ENCODE measurements around the gene DST. TPM values are rescaled to one million over a fixed set of nuclear protein-coding genes. Genes with fewer than 3 reads are reported as not detected.

DST gene
- polyA plus RNA-seq, 6 donors from 2014 or later = 0.24 TPM; not detected in 5

DNA sequence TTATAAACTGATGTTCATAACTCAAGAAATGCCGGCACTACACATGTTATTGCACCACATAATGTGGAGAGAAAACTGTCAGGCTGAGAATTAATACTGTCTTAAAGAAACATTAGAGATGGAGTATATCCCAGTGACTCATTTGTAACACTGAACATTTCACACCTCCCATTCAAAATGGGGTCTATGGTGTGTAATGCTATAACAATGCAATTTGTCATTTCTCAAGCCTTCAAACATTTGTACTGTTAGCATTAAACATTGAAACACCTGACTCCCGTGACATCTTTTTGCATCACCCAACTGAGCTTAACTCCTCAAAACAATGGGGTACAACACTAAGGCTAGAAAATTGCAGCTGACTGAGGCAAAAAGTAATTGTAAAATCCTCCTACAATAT lies 151.7 kb downstream of the DST start:
- DNase-seq = no peak
- no peaks in the 10 kb centered on the region for H3K4me1 Mint-ChIP-seq
- no peak overlapping the region for H3K4me3 Mint-ChIP-seq
- no peaks in the 10 kb centered on the region for H3K27me3 Mint-ChIP-seq
- H3K36me3 Mint-ChIP-seq = no peaks in the 10 kb centered on the region
- no peak for ATAC-seq (ENCODE audit: low read depth in 2 of 2)
- H3K27ac Mint-ChIP-seq = no peak overlapping the region
- no peaks in the 10 kb centered on the region for H3K9me3 Mint-ChIP-seq

DNA sequence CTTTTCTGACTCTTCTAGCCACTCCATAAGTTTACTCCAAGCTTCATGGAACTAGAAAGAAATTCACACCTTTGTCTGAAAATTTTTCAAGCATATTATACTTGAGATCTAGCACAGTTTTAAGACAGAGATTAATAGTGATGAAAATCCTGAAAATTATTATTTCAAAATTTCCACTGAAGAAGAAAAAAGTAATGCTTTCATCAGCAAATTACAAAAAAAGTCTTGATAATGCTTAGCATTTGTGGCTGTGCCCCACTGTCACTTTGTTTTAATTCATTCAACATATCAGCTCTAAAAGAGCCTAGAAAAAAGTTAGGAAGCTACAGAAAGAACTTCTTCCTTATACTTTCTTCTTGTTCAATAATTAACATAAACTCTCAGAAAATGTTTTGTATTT lies 153.1 kb downstream of the DST start:
- Mint-ChIP-seq H3K27me3 (no peaks in the 10 kb centered on the region), H3K27ac (no peak overlapping the region), H3K9me3 (no peaks in the 10 kb centered on the region), H3K4me1 (no peaks in the 10 kb centered on the region), H3K4me3 (no peak overlapping the region), H3K36me3 (no peaks in the 10 kb centered on the region)
- DNase-seq (no peak), ATAC-seq (ENCODE audit: low read depth in 2 of 2) (no peak)

DNA sequence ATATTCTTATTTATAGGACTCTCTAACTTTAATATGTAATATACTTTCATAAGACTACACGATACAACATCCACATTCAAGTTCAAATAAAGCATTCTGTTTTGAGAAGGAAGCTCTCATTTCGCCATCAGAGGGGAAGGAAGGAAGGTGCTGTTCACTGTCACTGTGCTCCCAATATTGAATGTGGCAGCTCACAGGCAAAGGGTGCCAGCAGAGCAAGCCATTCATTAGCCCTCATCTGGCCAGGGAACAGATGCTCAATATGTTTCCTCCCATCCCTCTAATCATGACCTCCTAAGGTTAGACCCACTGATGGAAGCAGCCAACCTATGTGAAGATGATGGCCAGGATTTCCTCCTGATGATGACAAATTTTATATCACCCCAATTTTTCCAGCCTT lies 154.4 kb downstream of the DST start:
- Mint-ChIP-seq H3K27ac (no peak overlapping the region), H3K36me3 (no peaks in the 10 kb centered on the region), H3K4me1 (no peaks in the 10 kb centered on the region), H3K9me3 (no peaks in the 10 kb centered on the region), H3K27me3 (no peaks in the 10 kb centered on the region), H3K4me3 (no peak overlapping the region)
- ATAC-seq (ENCODE audit: low read depth in 2 of 2) (no peak), DNase-seq (no peak)

DNA sequence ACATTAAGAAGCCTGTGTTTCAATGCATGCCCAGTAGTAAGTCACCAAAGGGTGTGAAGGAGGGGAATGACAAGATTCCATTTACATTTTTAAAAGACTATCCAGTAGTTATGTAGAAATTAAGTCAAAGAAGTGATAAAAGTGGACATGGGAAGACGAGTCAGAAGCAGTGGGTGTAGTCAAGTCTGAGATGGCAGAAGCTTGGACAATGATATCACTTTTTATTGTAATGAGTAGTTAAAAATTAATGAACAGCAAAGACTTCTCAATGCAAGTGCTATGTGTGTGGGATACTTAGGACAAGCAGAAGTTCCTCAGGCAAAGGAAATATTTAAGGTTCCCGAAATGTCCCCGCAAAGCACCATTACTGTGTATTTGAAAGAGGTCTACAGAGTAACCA lies 156.0 kb downstream of the DST start:
- DNase-seq (no peak), ATAC-seq (ENCODE audit: low read depth in 2 of 2) (no peak)
- Mint-ChIP-seq H3K4me1 (no peaks in the 10 kb centered on the region), H3K27me3 (no peaks in the 10 kb centered on the region), H3K4me3 (no peak overlapping the region), H3K36me3 (no peaks in the 10 kb centered on the region), H3K27ac (no peak overlapping the region), H3K9me3 (no peaks in the 10 kb centered on the region)

DNA sequence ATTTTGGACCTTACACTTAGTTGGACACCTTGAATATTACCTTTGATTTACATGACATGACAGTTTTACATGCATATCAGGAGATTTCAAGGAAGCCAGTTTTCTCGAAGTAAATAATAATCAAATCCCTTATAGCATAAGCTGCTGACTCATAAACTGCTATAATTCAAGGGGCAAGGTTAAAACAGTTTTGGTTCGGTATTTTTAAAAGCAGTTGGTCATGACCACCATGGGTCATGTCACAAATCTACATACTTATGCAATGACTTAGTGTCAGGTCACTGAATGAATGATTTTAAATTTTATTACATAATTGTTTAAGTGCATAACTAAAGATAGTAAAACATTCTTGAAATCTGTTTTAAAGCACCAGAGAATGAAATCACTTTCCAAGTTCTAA lies 158.0 kb downstream of the DST start:
- ATAC-seq (ENCODE audit: low read depth in 2 of 2) = no peak
- Mint-ChIP-seq H3K4me3 (no peak overlapping the region), H3K36me3 (no peaks in the 10 kb centered on the region), H3K9me3 (peaks cover 0 to 4% (median 0%) of the 10 kb centered on the region in 7 donors), H3K27me3 (no peaks in the 10 kb centered on the region), H3K4me1 (no peaks in the 10 kb centered on the region), H3K27ac (no peak overlapping the region)
- no peak for DNase-seq

DNA sequence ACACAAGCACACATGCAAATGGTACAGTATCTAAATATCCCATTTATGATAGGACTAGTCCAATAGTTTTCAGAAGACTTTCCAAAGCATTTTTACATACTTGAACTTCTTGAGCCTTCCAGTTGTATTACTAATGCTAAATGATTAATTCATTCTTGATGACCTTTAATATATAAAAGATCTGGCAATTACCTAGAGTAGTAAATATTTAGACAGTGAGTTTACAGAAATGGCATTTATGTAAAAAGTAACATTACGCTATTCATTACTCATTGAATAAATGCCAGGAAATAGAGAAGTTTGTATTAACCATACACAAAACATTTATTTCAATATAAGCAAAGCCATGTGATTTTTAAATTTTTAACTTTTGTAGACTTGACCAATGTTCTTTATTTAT lies 158.8 kb downstream of the DST start:
- H3K27me3 Mint-ChIP-seq = no peaks in the 10 kb centered on the region
- H3K4me3 Mint-ChIP-seq = no peak overlapping the region
- H3K27ac Mint-ChIP-seq = no peak overlapping the region
- H3K4me1 Mint-ChIP-seq = no peaks in the 10 kb centered on the region
- ATAC-seq (ENCODE audit: low read depth in 2 of 2) (no peak), DNase-seq (no peak)
- H3K9me3 Mint-ChIP-seq = peaks cover 0 to 11% (median 2%) of the 10 kb centered on the region in 7 donors
- no peaks in the 10 kb centered on the region for H3K36me3 Mint-ChIP-seq

DNA sequence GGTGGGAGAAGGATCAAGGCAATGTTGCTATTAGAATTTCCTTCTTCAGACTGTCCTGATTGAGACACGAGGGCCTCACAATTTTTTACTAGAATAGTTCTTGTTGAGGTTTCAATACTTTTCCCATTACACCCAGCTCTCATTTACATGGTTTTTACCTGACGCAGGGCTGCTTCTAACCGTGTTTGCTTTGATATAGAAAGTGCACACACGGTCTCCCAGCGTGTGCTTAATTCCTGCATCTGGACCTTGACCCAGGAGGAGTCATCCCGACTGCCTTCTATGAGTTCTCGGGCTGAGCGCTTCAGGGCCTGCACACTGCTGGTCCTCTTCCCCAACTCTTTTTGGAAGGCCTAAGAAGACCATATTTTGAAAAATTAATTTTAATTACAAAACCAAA lies 160.2 kb downstream of the DST start:
- ATAC-seq (ENCODE audit: low read depth in 2 of 2) (no peak), DNase-seq (no peak)
- H3K27ac Mint-ChIP-seq = no peak overlapping the region
- no peaks in the 10 kb centered on the region for H3K4me1 Mint-ChIP-seq
- H3K9me3 Mint-ChIP-seq = peaks cover 0 to 21% (median 6%) of the 10 kb centered on the region in 7 donors
- no peaks in the 10 kb centered on the region for H3K27me3 Mint-ChIP-seq
- H3K4me3 Mint-ChIP-seq = no peak overlapping the region
- H3K36me3 Mint-ChIP-seq = no peaks in the 10 kb centered on the region

DNA sequence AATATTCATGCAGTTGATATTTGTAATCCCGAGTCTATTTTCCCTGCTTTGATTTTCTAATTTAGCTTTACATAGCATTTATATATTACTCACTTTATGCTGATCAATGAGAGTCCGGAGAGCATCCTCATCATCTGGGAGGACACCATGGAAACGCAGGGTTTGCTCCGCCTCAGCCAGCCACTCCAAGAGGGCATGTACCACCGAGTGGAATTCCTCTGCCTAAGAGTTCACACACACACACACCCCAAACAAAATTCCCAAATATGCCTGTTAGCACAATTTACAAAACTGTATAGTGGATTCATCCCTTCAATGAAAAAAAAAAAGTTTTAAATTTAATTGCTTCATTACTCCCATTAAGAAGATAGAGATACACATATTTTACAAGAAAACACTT lies 160.7 kb downstream of the DST start:
- no peaks in the 10 kb centered on the region for H3K36me3 Mint-ChIP-seq
- H3K4me3 Mint-ChIP-seq = no peak overlapping the region
- ATAC-seq (ENCODE audit: low read depth in 2 of 2) (no peak), DNase-seq (no peak)
- no peak overlapping the region for H3K27ac Mint-ChIP-seq
- H3K27me3 Mint-ChIP-seq = no peaks in the 10 kb centered on the region
- H3K9me3 Mint-ChIP-seq = peaks cover 0 to 21% (median 6%) of the 10 kb centered on the region in 7 donors
- no peaks in the 10 kb centered on the region for H3K4me1 Mint-ChIP-seq

DNA sequence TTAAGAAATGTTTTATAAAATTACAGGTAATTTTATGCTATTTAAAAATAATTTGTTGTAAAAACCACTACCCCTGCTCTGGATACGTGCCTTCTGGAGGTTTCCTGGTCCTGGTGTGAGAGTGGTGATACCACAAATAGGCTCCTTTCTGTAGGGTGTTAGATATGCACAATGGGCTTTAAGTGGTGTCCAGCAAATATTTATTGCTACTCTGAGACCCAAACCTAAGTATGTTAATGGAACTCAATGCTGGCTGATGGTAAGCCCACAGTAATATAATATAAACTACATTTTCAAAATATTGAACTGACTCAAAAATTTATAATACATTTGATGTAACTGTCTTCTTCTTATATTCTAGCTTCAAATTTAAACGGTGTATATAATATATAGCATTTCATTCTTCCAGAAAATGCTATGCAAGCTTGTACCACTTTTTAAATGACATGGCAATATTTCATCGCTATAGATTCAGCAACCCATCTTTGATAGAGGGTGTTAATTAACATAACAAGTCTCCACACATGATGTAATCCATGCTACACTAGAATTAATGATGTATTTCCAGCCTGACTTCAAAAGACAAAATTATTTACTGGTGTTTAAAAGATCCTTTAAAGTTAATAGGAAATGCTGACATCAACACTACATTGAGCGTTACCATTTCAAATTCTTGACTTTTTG lies 161.9 kb downstream of the DST start:
- Mint-ChIP-seq H3K9me3 (peaks cover 0 to 21% (median 6%) of the 10 kb centered on the region in 7 donors), H3K4me1 (no peaks in the 10 kb centered on the region), H3K36me3 (no peaks in the 10 kb centered on the region), H3K4me3 (no peak overlapping the region), H3K27ac (no peak overlapping the region), H3K27me3 (no peaks in the 10 kb centered on the region)
- ATAC-seq (ENCODE audit: low read depth in 2 of 2) = no peak
- no peak for DNase-seq

DNA sequence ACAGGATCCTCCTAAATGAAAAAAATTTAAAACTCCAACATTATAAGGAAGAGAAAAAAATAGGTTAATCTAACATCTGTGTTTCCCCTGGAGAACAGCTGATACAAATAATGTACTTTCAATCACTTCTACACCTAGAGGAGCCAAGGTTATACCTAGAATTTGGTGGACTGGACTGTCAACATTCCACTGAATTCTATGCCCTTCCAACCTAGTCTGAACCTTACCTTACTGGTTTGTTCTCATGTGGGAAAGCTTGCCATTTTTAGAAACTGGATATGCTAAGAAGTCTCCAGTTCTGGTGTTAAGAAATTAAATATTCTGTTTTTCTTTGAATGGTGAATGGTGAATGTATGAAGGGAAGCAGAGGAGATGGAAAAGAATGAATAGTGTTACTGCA lies 162.4 kb downstream of the DST start:
- ATAC-seq (ENCODE audit: low read depth in 2 of 2) (no peak), DNase-seq (no peak)
- Mint-ChIP-seq H3K36me3 (no peaks in the 10 kb centered on the region), H3K27me3 (no peaks in the 10 kb centered on the region), H3K9me3 (peaks cover 0 to 21% (median 6%) of the 10 kb centered on the region in 7 donors), H3K4me3 (no peak overlapping the region), H3K4me1 (no peaks in the 10 kb centered on the region), H3K27ac (no peak overlapping the region)

DNA sequence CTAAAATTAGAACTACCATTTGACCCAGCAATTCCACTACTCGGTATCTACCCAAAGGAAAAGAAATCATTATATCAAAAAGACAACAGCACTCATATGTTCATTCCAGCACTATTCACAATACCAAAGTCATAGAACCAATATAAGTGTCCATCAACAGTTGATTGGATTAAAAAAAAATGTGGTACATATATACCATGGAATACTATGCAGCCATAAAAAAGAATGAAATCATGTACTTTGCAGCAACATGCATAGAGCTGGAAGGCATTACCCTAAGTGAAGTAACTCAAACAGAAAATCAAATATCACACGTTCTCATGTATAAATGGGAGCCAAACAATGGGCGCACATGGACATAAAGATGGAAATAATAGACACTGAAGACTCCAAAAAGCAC lies 163.3 kb downstream of the DST start:
- peaks cover 0 to 21% (median 6%) of the 10 kb centered on the region in 7 donors for H3K9me3 Mint-ChIP-seq
- H3K4me3 Mint-ChIP-seq = no peak overlapping the region
- ATAC-seq (ENCODE audit: low read depth in 2 of 2) (no peak), DNase-seq (no peak)
- no peaks in the 10 kb centered on the region for H3K27me3 Mint-ChIP-seq
- no peak overlapping the region for H3K27ac Mint-ChIP-seq
- H3K4me1 Mint-ChIP-seq = no peaks in the 10 kb centered on the region
- H3K36me3 Mint-ChIP-seq = no peaks in the 10 kb centered on the region

DNA sequence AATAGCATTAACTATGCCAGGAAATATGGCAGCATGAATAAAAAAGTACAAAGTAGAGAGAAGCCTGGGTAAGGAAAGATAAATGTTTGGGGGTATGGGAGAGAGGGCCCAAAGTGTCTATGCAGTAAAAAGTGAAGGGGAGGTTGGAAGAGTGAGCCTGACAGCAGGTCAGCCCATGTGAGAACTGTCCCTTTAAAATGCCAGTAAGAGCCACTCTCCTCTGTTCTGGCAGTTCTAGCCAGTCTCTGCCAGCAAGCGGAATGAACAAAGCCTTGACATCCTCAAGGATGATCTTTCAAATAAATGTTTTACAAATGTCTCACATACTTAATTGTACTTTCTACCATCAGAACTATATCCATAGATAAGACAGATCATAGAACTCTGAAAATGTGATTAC lies 164.5 kb downstream of the DST start:
- ATAC-seq (ENCODE audit: low read depth in 2 of 2) = no peak
- Mint-ChIP-seq H3K27ac (peak overlapping the region in 1 of 6 donors; percentile 84), H3K4me3 (no peak overlapping the region), H3K27me3 (no peaks in the 10 kb centered on the region), H3K4me1 (no peaks in the 10 kb centered on the region), H3K9me3 (peaks cover 0 to 21% (median 6%) of the 10 kb centered on the region in 7 donors), H3K36me3 (no peaks in the 10 kb centered on the region)
- DNase-seq = no peak

DNA sequence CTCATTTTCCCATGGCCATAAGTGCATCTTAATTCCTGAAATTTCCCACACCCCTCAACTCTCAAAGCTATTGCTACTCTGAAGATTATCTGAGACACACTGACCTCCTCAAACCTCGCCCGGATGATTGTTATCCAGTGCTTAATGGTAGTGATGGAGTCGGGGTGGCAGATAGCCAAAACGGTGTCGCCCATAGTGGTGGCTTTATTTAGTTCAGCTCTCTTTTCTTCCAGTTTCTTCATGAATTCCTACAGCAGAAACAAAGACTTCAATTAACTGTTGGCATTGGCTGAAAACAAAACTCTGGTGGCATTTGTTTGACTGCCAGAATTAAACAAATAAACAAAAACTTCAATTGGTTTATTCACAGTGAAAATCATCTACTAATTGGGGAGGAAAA lies 165.4 kb downstream of the DST start:
- DNase-seq = no peak
- Mint-ChIP-seq H3K27ac (no peak overlapping the region), H3K27me3 (no peaks in the 10 kb centered on the region), H3K36me3 (no peaks in the 10 kb centered on the region), H3K4me3 (no peak overlapping the region), H3K4me1 (no peaks in the 10 kb centered on the region), H3K9me3 (peaks cover 0 to 21% (median 6%) of the 10 kb centered on the region in 7 donors)
- ATAC-seq (ENCODE audit: low read depth in 2 of 2) = no peak

DNA sequence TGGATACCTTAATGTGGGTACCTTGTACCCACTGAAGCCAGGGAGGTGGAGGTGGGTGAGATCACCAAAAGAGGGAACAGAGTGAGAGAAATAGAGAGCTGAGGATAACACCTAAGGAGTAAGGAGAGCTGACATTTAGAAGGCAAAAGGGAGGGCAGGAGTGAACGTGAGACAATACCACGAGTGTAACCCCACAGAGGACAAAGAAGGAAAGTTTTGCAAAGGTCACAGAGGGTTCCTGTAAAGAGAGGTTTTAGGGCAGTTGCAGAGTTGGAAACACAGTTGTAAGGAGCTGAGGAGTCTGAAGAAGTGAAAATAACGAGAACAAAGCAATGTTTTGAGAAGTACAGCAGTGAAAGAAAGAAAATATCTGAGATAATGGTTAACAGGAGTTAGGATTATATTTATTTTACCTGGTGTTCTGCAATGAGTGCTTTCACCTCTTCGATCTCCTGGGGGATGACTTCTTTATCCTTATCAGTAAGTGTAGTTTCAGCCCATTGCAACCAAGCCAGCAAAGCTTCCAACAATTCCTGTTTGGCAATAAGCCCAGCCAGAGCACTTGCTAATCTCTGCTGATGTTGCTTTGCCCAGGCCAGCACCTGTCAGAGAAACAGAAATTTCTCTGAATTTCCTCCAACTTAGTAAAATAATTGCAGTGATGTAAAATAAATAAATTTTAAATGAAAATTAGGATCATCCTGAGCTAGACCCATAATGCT lies 166.8 kb downstream of the DST start:
- no peak overlapping the region for H3K4me3 Mint-ChIP-seq
- H3K27me3 Mint-ChIP-seq = no peaks in the 10 kb centered on the region
- no peaks in the 10 kb centered on the region for H3K4me1 Mint-ChIP-seq
- no peak for ATAC-seq (ENCODE audit: low read depth in 2 of 2)
- no peaks in the 10 kb centered on the region for H3K36me3 Mint-ChIP-seq
- DNase-seq = no peak
- peaks cover 0 to 21% (median 6%) of the 10 kb centered on the region in 7 donors for H3K9me3 Mint-ChIP-seq
- no peak overlapping the region for H3K27ac Mint-ChIP-seq
